HG03521 (cell line): ENCODE results near the gene ACBD3.
"Not testable (repeated sequence)": the region's sequence is repeated elsewhere in the genome, so short reads cannot be mapped to it uniquely, and the experiment has no call there.

Experiments
- ATAC-seq: cut with Tn5 transposase; IDR thresholded peaks from one replicate; pipeline ENCODE4 v1.9.1; 2021; ENCODE audit warnings: mild to moderate bottlenecking, moderate library complexity; ENCODE audit not compliant: unreplicated experiment

The ACBD3 gene

DNA sequence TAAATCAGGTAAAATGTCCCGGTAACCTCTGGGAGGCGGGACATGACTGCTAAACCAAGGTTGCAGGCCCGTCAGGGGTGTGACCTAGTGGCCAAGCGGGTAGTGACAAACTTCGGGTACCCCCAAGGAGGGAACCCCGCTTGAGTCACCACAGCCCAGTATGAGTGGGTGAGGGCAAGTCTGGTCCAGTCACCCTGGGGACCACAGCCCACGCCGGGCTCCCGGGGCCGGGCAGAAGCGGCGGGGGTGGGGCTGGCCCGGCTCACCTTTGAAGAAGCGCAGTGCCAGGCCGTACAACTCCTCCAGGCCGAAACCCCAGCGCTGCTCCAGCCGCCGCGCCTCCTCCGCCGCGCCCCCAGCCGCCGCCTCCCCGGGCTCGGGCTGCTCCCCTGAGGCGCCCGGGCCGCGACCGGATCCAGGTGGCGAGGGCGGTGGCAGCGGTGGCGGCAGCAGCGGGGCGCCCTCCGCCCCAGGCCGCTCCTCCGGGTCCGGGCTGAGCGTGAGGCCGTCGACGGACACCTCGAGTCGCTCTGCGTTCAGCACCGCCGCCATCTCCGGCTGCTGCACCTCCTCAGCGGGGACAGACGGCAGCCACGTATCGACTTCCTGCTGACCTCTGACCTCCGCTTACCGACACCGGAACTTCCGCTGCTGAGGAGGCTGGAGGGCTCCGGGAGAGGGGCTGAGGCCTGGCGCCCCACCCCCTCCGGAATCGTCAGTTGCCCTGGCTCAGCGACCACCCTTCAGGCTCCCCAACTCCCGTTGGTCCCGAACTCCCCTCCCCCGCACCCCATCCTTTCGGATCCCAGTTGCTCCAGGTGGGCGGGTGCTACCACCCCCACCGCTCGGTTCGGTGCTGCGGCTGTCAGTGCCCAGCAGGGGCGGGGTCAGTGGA is at the start of gene ACBD3:
Gene ACBD3 (minus strand): TSS at position 618 of the 895 bp plus-strand sequence. CDS start 66 bp downstream, at position 552.
- peak; percentile 90 for ATAC-seq

DNA sequence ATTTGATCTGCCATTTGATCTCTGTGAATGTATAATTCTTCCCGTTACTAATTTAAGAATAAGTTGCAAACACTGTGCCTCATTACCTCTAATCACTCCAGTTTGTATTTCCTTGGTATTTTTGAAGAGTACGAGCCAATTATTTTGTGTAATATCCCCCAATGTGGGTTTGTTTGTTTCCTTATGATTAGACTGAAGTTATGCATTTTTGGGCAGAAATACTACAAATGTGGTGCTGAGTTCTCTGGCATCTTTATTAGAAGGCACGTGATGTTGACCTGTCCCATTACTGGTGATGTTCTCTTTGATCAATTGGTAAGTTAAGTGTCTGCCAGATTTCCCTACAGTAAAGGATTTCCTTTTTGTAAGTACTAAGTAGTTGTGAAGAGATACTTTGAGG is 47.3 kb upstream of the ACBD3 start:
- no peak for ATAC-seq

DNA sequence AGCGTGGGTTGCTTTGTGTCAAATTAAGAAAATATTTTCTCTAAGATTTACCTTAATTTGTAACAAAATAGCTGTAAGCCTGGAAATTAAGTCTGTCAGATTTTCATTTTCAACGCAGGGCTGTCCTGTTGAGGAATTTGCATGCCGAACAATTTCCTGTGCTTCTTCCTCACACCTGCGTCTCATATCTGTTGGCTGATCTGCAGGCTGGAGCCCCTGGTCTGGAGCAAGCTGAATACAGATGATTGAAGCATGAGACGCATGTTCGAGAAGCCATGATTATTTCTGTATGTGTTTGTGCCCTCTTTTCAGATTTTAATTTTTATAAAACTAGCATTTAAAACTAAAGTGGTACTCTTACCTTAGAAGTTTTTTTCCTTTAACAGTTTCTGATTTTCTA is 46.8 kb upstream of the ACBD3 start:
- no peak for ATAC-seq

DNA sequence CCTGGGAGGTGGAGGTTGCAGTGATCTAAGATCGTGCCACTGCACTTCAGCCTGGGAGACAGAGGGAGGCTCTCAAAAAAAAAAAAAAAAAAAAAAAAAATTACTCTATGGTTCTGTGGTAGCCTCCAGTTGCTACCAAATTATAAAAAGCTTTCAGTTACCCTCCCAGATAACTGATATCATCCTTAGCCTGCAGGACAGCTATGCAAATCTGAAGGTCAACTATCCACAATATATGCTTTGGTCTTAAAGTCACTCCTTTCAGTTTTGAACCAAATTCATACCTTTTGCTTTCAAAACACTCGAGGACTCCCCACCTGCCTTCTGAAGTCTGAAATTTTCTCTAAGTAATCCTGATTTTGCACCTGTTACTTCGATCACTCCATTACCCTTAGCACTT is 40.1 kb upstream of the ACBD3 start:
- no peak for ATAC-seq

DNA sequence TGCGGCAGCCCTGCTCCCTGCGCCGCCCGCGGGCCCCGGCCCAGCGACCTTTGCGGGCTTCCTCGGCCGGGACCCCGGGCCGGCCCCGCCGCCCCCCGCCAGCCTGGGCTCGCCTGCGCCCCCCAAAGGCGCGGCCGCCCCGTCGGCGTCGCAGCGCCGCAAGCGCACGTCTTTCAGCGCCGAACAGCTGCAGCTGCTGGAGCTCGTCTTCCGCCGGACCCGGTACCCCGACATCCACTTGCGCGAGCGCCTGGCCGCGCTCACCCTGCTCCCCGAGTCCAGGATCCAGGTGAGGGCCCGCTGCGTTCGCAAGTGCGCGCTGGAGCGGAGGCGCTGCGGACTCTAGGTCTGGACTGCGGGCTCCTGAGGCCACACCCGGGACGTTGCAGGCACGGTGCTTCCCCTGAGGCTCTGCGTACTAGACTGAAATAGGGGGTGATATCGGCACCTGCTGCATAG is 37.3 kb upstream of the ACBD3 start:
- peak; percentile 61 for ATAC-seq

DNA sequence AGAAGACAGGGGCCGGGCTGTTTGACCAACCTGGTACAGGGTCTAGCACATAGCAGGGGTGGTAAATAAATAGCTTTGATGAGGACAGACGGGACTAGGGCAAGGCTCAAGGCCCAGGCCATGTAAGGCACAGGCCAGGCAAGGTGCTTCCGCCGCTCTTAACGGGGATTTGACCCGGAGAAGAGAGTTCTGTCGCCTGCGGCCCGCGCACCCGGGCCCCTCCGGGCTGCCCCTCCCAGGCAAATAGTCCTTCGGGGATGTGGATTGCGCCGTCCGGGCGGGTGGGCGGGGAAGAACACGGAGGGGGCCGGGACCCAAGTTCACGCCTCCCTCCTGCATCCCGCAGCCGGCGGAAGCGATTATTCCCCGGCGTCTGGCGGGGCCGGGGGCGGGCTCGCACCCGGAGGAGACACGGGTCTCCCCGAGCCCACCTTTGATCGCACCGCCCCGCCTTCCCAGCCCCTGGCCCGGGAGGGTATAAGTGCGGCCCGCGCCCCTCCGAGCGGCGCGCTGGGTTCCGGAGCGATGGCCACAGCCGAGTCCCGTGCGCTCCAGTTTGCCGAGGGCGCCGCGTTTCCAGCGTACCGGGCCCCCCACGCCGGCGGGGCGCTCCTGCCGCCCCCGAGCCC is 36.7 kb upstream of the ACBD3 start, which contains the start of gene MIXL1:
Gene MIXL1 (plus strand): TSS at position 508 of the 629 bp plus-strand sequence. CDS start 18 bp downstream, at position 526.
- peak; percentile 36 for ATAC-seq

DNA sequence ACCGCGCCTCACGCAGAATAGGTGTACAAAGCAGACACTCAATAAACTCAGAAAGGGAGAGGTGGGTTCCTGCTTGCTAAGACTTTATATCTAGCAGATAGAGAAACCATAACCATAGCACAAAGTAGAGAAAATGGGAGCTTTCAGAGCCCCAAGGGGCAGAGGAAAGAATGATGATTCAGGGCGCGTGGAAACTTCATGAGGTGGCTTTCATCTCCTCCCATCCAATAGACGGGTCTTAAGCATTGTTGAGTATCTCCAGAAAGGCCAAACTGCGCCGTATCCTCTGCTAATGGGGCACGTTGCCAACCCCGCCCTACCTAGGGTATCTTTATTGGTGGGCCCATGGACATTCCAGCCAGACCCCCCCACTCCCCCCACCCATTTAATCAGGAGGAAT is 36.1 kb upstream of the ACBD3 start:
- ATAC-seq = no peak

DNA sequence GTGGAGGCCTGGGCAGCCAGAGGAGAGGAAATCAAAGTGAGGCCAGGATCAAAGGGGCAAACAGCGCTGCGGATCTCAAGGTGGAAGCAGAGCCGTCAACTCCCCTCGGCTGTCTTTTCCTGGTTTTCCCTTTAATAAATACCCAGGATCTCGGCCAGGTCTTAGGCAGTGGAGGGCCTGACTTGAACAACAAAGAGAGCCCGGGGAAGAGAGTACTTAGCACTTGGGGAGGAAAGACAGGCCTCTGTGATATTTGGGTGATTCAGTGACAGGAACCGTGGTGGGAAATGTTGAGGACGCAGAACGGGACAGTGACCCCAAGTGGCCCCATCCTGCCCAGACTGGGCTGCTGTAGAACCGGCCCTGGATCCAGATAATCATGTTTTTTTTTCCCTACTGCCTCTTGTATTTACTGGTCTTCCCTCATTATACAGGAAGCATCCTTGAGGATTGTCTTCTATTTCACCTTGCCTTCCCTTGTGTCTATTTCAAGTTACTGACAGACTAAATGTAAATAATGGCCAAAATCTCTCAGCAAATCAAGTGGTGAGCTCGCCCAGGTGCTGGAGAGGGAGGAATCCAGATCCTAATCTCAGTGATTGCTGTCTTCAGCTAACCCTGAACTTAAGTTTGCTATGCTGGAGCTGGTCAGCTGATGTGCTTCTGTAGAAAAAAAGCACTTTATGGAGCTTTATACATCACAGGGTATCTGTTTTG is 34.1 kb upstream of the ACBD3 start:
- no peak for ATAC-seq

DNA sequence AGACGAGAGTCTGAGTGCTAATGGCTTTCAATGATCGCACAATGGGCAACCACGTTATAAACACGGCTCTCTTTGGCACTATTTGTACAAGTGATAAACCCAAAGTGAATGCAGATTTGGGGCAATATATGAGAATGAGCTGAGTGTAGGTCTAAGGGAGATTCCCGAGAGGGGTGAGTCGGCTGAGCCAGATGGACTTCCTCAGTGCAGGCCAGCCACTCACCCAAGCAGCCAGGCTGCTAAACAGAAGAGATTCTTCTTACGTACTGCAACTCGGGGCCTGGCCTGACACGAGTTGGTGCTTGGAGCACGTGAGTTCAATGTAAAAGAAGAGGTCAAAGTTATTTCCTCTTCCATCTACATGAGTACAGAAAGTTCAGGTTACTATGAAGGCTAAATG is 30.7 kb upstream of the ACBD3 start:
- ATAC-seq = no peak

DNA sequence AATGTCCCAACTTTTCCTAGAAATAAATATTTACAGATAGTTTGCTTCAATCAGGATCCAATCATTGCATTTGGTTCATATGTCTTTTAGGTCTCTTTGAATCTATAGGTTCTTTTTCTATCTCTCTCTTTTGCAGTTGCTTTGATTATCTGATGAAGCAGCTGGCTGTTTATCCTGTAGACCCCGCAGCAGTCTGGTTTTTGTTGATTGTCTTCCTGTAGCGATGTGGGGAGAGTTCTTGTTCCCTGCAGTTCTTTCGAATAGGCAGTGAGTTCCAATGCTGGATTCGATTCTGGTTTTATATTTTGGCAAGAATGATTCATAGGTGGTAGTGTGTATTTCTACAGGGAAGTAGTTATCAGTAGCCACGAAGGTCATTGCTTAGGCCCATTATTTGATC is 29.5 kb upstream of the ACBD3 start:
- no peak for ATAC-seq

DNA sequence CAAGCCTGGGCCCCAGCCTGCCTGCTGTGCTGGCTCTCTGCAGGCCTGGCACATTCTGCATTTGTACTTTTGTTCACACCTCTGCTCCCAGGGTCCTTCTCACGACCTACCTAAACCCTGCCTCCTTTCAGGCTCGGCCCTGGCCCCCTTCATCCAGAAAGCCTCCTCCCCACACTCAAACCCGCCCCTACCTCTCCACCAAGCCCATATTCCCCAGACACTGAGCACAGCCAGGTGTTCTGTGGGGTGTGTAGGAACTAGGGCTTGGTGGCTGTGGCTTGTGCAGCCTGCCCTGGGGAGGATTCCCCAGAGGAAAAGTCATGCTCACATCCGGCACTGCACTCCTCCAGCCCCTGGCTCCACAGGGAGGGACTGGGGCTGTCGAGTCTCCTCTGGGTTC is 28.7 kb upstream of the ACBD3 start:
- ATAC-seq = no peak

DNA sequence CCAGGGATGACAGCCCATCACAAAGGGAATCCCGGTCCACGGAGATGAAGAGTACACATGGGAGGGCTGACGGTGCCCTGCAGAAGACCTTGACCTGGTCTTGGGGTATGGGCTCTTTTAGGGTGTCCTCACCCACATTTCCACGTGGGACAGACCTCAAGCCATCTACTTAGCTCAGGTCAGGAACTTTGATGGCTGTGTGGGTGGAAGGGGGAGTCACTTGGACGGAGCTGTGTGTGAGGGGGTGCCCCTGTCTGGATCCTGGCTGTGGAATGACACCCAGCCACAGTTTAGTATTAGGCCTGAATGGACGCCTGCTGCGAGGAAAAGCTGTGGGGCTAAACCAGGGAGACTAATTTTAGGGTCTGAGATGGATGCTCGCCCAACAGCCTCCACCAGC is 26.0 kb upstream of the ACBD3 start:
- no peak for ATAC-seq

DNA sequence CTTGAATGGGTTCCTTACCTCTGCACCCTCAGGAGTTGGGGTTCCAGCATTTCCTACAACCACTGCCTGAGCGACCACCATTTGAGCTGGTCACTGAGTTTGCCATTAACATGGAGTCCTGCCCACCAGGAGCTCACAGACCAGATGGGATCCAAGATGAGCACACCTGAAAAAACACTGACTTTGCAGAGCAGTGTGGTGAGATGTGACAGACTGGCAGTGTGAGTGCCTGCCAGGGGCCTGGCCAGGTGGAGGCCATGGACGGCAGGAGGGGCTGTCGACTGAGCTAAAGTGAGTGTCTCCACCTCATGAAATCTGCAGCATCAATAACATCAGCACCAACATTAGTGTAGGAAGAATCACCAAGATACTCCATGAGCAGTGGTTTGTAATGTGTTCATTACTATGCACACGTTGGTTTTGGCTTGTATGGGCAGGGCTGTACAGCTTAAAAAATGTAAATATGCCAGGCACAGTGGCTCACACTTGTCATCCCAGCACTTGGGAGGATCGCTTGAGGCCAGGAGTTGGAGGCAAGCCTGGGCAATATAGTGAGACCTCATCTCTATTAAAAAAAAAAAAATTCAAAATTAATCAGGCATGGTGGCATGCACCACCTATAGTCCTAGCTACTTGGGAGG is 24.8 kb upstream of the ACBD3 start:
- no peak for ATAC-seq

DNA sequence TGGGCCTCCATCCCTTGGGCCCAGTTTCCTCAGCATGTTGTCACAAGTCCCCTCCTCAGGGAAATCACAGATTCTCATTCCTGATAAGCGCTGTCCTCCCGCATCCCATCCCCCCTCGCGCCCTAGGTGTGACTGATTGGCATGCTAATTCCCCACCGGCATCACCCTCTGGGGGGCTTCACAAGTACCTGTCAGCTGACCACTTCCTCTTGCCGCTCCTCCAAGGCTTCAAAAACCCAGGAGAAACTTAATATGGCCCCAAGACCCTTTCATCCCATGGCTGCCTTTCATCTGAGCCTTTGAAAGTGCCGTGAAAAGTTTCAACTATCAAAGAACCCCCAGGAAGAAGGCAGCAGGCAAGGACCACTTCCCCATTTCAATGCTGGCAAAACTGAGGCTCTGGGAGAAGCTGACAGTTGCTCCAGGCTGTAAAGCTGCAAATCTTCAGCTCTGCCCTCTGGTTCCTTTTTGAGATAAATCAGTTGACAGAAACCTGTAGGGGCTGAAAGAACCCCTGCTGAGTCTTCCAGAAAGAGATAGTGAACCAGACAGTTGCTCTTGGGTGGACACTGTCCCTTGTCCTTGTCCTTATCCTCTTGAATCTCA is 24.1 kb upstream of the ACBD3 start:
- no peak for ATAC-seq

DNA sequence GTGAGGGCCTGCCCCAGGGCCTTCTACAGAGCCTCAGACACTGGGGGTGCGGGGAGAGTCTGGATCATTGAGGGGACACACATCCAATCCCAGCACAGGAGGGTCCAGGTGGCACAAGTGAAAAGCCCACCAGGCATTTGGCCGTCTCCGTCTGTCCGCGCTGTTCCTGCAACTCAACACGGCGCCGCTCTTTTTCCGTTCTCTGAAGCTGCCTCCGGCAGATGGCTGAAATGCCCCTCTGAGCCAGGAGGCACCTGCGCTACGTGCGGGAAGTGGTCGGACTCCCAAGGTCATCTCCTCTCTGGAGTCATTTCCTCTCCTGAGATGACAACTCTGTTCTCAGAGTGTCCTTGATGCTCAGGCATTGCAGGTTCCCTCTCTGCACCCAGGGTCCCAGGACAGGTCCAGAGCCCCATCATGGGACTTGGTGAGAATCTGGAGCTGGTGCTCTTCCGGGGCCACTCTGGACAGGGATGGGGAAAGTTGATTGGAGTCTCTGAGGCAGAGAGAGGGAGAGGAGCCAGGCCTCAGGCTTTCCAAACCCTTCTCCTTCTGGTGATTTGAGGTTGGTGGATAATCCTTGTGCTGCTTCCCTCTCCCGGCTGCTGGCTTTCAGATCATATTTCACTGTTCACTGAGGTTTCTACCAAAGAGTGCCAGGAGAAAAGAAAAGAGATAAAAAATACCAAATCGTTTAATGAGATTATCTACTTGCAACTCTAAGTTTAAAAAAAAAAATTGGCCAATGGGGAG is 22.9 kb upstream of the ACBD3 start:
- no peak for ATAC-seq

DNA sequence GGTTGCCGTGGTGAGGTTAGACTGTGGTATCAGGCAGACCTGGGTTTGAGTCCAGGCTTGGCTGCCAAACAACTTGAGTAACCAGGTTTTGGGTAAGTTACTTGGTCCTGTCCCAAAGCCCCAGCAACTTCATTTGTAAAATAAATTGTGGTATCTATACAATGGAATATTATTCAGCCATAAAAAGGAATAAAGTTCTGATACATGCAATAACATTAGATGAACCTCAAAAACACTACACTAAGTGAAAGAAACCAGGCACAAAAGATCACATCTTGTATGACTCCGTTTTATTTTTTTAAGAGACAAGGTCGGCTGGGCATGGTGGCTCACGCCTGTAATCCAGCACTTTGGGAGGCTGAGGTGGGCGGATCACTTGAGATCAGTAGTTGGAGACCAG is 20.5 kb upstream of the ACBD3 start:
- no peak for ATAC-seq

DNA sequence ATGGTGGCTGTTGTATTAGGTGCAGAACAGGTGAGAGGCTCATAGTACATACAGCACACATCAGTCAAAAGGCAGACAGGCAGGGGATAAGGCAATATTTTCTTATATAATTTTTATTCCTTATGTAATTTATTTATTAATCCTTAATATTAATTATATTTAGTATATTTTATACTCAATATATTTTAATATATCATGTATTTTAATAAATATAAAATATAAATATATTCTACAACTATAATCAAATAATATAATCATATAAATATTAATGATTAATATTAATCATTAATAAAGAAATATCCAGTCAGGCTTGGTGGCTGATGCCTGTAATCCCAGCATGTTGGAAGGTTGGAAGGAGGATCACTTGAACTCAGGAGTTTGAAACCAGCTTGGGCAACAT is 17.7 kb upstream of the ACBD3 start:
- no peak for ATAC-seq

DNA sequence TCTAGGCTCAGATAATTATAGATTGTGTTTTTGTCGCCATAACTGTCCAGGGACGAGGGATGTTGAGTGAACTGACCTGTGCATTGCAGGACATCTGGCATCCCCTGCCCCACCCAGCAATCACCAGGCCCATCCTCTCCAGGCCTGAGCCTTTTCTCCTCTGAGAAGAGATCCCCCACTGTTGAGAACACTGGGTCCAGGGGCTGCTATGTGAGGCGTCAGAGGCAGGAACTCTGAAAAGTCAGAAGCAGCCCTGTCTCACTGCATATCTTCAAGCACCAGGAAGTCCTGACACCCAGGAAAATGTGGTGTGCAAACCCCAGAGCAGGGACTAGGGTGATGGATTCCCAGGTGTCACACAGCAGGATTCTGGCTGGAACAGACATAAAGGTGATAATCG is 17.1 kb upstream of the ACBD3 start:
- ATAC-seq = no peak

DNA sequence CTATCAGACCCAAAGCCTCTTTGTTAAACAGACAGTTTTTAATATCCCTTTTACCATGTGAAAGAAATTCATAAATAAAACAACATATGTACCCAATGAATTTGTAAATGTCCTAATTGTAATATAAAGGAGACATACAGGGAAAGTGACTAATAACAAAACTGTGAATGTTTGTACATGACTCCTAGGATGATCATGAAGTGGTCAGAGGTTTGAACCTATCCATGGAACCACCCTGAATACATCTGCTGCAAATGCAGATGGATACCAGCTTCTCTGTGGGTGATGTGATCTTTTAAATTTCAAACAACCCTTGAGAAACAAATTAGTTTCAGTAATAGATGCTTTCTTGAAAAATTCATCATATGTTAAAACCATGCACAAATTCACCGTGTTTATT is 16.7 kb upstream of the ACBD3 start:
- ATAC-seq = no peak

DNA sequence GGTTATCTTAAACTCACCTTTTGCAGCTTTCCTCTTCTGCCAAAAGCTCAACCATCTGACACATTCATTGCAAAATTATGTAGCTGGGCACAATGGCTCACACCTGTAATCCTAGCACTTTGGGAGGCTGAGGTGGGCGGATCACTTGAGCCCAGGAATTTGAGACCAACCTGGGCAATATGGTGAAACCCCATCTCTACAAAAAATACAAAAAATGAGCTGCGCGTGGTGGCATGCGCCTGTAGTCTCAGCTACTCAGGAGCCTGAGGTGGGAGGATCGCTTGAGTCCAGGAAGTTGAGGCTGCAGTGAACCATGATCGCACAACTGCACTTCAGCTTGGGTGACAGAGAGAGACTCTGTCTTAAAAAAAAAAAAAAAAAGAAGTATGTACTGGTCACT is 16.1 kb upstream of the ACBD3 start:
- ATAC-seq = not testable (repeated sequence)
